ENCODE data around the gene MME. TPM values are rescaled to one million over a fixed set of nuclear protein-coding genes. Genes with fewer than 3 reads are reported as not detected.

The MME gene
- total and polyA plus RNA-seq, 10 of the 15 experiments (the other 5 are each of a cell fraction or from before 2014, with no cell fraction given): under 0.01 to 0.23 (median 0.09) TPM; not detected in 3

DNA sequence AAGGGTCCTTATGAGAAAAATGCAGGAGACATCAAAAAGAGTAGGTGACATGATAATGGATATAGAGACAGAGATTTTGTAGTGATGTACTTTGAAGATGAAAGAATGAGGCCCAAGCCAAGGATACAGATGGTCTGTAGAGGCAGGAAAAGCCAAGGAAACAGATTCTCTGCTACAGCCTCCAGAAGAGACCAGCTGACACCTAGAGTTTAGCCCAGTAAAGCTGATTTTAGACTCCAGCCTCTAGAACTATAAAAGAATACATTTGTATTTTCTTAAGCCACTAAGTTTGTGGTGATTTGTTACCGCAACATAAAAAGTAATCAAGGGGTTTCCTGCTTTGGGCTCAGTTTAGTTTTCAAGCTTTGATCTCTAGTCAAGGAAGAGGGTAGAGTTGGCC is 148.6 kb downstream of the MME start:
- Histone ChIP-seq H3K27ac (ENCODE audit: control insufficient read depth, insufficient read depth) (no peak overlapping the region), H3K4me3 (no peak overlapping the region), H3K4me2 (ENCODE audit: control insufficient read depth, insufficient read depth) (no peak overlapping the region), H3K4me1 (ENCODE audit: control insufficient read depth, insufficient read depth, low read length) (no peaks in the 10 kb centered on the region), H4K20me1 (ENCODE audit: control insufficient read depth, insufficient read depth) (no peaks in the 10 kb centered on the region), H3K9me3 (replicated peaks; ENCODE audit: control insufficient read depth, insufficient read depth, low read length) (no peaks in the 10 kb centered on the region), H3K79me2 (ENCODE audit: control insufficient read depth, insufficient read depth, low read length) (no peaks in the 10 kb centered on the region), H3K27me3 (replicated peaks in 1 of 2; ENCODE audit: control insufficient read depth in 2 of 2, insufficient read depth in 2 of 2, low read length in 1 of 2) (no peaks in the 10 kb centered on the region), H2AFZ (ENCODE audit: control insufficient read depth, low read depth, low read length) (no peak overlapping the region), H3K9ac (ENCODE audit: control insufficient read depth, insufficient read depth, low read length) (no peak overlapping the region), H3K36me3 (ENCODE audit: control insufficient read depth in 2 of 2, insufficient read depth in 2 of 2, low read length in 1 of 2) (no peaks in the 10 kb centered on the region)
- DNase-seq (ENCODE audit: low read depth, low spot score): no peak
- intact Hi-C loops (cut with micrococcal nuclease; ENCODE audit: unreplicated experiment) (no loop called here), in situ Hi-C loops (cut with MboI) (no loop called here)
- WGBS (ENCODE audit: insufficient coverage, insufficient replicate concordance, low lambda C conversion rate, missing lambda C conversion rate): 95% methylated on average over 1 of the region's 1 CpG
- ChIA-PET SMC1A (ENCODE audit: uncharacterized antibody, unreplicated experiment) (no interaction called here), CTCF (no interaction called here), POLR2A (no interaction called here), RAD21 (ENCODE audit: unreplicated experiment) (no interaction called here)
- no TSS peak for BruUV-seq (replicated peaks)
- no peak for ATAC-seq
- TF ChIP-seq BCL11A (IDR thresholded peaks at IDR 0.05; ENCODE audit: low read depth, low read length): no peak
- TF ChIP-seq CBFB (IDR thresholded peaks at IDR 0.05; ENCODE audit: low read depth): no peak
- no peak for TF ChIP-seq ZBTB40 (IDR thresholded peaks at IDR 0.05; ENCODE audit: borderline replicate concordance)
- no peak for TF ChIP-seq CBX3 (IDR thresholded peaks at IDR 0.05; ENCODE audit: borderline replicate concordance, low read depth)
- no peak for TF ChIP-seq ESRRA (IDR thresholded peaks at IDR 0.05; ENCODE audit: low read length)
- no peak for TF ChIP-seq RELB (IDR thresholded peaks at IDR 0.05; ENCODE audit: low read depth)
- TF ChIP-seq POLR2A (IDR thresholded peaks at IDR 0.05; ENCODE audit: low read depth, low read length): no peak
- TF ChIP-seq ZBTB11 (CRISPR knock-in tag; IDR thresholded peaks at IDR 0.05): no peak
- TF ChIP-seq NFIC (IDR thresholded peaks at IDR 0.05; ENCODE audit: low read depth, low read length): no peak
- TF ChIP-seq, protein P1, sequence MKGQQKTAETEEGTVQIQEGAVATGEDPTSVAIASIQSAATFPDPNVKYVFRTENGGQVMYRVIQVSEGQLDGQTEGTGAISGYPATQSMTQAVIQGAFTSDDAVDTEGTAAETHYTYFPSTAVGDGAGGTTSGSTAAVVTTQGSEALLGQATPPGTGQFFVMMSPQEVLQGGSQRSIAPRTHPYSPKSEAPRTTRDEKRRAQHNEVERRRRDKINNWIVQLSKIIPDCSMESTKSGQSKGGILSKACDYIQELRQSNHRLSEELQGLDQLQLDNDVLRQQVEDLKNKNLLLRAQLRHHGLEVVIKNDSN (IDR thresholded peaks at IDR 0.05; ENCODE audit: borderline replicate concordance, extremely low read length, insufficient read depth, low read depth, low read length): no peak
- no peak for TF ChIP-seq ASH2L (IDR thresholded peaks at IDR 0.05; ENCODE audit: borderline replicate concordance, low read depth)
- no peak for TF ChIP-seq ZNF622 (IDR thresholded peaks at IDR 0.05)
- no peak for TF ChIP-seq YY1 (IDR thresholded peaks at IDR 0.05; ENCODE audit: low read depth, low read length)
- no peak for TF ChIP-seq BACH1 (IDR thresholded peaks at IDR 0.05; ENCODE audit: borderline replicate concordance)
- TF ChIP-seq TCF12 (IDR thresholded peaks at IDR 0.05; ENCODE audit: low read depth, low read length): no peak
- TF ChIP-seq CHD2 (IDR thresholded peaks at IDR 0.05; ENCODE audit: borderline replicate concordance, low read depth, low read length): no peak
- no peak for TF ChIP-seq ZNF217 (IDR thresholded peaks at IDR 0.05)
- no peak for TF ChIP-seq HCFC1 (IDR thresholded peaks at IDR 0.05; ENCODE audit: low read length)
- no peak for FAIRE-seq

Measured in GM12878 (cell line).